HG02943 (cell line): ENCODE results near the gene TMEM273.

Source experiments
- ATAC-seq: cut with Tn5 transposase; IDR thresholded peaks from one replicate; pipeline ENCODE4 v1.9.1; 2021; ENCODE audit warnings: mild to moderate bottlenecking, low read depth, moderate library complexity; ENCODE audit not compliant: unreplicated experiment

TMEM273 gene

DNA sequence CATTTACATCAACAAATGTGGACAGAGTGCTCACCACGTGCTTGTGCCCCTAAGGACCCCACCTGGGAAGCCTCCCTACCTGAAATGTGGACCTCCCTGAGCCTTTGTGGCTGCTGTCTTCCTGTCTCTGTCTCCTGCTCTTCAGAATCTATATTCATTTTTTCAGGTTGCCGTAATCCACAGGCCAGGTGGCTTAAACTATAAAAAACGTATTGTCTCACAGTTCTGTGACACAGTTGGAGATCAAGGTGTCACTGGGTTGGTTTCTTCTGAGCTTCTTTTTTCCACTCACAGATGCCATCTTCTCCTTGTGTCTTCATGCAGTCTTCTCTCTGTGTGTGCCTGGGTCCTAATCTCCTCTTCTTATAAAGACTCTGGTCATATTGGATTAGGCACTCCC lies 67.3 kb downstream of the TMEM273 start:
- no peak for ATAC-seq

DNA sequence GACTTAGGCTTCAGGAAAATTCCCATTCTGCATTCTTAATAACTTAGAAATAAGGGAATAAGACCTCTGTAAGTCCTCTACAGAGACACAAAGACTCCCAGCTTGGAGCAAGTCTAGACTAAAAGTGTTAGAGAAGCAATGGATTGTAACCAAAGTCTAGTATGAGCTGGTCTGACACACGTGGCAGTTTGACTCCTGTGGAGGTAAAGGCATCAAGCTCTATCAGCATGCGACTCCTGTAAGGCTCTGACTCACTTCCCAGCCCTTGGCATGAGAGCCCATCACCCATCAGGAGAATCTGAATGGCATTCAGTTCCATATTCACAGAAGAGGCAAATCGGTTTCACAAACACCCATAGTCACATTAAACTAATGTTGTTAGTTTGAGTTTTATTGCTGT lies 68.4 kb downstream of the TMEM273 start:
- no peak for ATAC-seq

GRCh38 chr10:49118430-49119074 lies 69.6 kb downstream of the TMEM273 start:
- no peak for ATAC-seq

- ATAC-seq: no peak
Measured at GRCh38 chr10:49117376-49118070, 70.7 kb downstream of the TMEM273 start.

GRCh38 chr10:49116509-49117375 lies 71.4 kb downstream of the TMEM273 start:
- ATAC-seq: no peak

GRCh38 chr10:49115796-49116508 lies 72.2 kb downstream of the TMEM273 start:
- no peak for ATAC-seq

GRCh38 chr10:49115015-49115795 lies 73.0 kb downstream of the TMEM273 start, which contains the start of gene VSTM4:
VSTM4 (minus strand) TSS chr10:49115522; CDS start chr10:49115485, 37 bp downstream.
- ATAC-seq: no peak

GRCh38 chr10:49114718-49115014 lies 73.5 kb downstream of the TMEM273 start:
- no peak for ATAC-seq

- ATAC-seq: no peak
Measured at GRCh38 chr10:49113741-49114141, 74.5 kb downstream of the TMEM273 start.

GRCh38 chr10:49112851-49113250 lies 75.3 kb downstream of the TMEM273 start:
- no peak for ATAC-seq

DNA sequence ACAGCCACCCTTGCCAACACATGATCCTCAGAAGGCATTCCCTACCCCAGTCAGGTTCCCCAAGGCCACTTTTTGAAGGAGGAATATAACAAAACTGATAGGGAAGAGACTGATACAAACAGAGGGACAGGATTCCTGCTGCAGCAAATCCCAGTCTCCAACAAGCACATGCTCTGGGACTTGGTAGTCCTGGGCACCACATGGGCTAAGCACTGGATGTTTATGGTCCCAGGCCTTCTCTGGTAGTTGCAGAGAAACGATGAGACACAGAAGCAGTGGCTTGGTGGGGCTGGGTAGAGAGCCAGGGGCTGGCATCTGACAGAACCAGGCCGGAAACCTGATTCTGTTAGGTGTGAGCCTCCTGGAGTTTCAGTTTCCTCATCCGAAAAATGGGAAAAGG lies 76.1 kb downstream of the TMEM273 start:
- no peak for ATAC-seq

DNA sequence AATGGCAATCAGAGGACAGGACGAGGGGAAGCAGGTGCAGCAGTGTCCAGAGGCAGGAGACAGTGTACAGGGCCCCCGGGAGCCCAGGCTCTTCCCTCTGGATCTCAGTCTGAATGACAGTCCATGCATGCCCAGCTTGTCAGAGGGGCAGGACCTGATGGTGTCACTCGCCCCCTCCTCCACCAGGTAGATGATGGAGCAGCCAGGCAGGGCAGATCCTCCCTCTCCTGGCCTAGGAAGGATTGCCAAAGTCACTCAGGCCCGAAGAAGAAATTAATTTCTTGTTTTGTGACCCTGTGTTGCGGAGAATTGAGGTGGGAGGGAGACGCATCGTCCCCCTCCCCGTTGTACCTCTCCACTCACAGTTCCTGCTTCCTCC lies 76.9 kb downstream of the TMEM273 start:
- ATAC-seq: no peak

GRCh38 chr10:49110684-49111319 lies 77.4 kb downstream of the TMEM273 start:
- no peak for ATAC-seq

- no peak for ATAC-seq
Measured at GRCh38 chr10:49109669-49110340, 78.4 kb downstream of the TMEM273 start.

GRCh38 chr10:49108656-49109055 lies 79.5 kb downstream of the TMEM273 start:
- ATAC-seq: no peak

DNA sequence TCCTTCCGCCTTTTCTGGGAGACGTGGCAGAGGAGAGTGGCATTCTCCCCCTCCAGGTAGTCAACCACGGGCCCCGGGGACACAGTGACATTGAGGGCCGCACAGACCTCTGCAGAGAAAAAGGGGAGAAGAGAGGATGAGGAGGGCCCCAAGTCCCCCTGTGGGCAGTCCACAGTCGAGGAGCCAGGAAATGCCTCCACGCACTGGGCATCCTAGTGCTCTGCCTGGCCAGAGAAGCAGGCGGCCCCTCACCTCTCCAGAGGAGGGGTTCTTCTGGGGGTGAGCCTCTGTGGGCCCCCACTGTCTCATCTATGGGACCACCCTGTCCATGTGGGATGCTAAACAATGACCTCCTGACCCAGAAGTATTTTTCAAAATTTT lies 80.3 kb downstream of the TMEM273 start:
- no peak for ATAC-seq

GRCh38 chr10:49107111-49107886 lies 80.9 kb downstream of the TMEM273 start:
- ATAC-seq: no peak

DNA sequence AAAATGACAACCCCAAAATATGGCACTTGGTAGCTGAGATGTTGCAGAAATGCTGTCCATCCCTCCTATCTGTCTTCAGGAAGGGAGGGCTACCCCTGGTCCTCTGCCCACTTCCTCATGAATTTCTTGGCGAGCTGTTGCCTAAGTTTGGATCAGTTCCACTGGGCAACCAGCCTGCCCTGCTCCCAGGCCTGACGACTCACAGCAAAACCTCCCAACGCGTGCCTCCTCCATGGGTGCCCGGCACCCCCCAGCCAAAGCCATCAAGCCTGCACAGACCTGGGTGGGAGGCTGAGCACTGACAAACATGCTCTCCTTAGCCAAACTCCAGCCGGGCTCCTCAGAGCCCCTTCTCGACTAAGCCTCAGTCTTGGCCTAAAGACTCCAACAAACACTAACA lies 81.7 kb downstream of the TMEM273 start:
- ATAC-seq: no peak
